GM19468 (cell line): ENCODE measurements around the gene KLHL35.

ENCODE experiments used
- ATAC-seq: cut with Tn5 transposase; IDR thresholded peaks from one replicate; pipeline ENCODE4 v1.9.1; 2021; ENCODE audit warnings: mild to moderate bottlenecking, moderate library complexity, moderate number of reproducible peaks; ENCODE audit not compliant: unreplicated experiment; ENCODE audit errors: extremely low read depth

The KLHL35 gene, protein sequence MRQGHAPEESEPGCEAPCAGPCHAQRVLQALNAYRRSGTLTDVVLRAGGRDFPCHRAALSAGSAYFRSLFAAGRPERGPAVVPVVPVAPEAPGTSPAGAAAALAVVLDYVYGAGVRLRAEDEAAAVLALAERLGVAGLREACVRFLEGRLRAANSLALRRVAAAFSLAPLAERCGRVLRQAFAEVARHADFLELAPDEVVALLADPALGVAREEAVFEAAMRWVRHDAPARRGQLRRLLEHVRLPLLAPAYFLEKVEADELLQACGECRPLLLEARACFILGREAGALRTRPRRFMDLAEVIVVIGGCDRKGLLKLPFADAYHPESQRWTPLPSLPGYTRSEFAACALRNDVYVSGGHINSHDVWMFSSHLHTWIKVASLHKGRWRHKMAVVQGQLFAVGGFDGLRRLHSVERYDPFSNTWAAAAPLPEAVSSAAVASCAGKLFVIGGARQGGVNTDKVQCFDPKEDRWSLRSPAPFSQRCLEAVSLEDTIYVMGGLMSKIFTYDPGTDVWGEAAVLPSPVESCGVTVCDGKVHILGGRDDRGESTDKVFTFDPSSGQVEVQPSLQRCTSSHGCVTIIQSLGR

DNA sequence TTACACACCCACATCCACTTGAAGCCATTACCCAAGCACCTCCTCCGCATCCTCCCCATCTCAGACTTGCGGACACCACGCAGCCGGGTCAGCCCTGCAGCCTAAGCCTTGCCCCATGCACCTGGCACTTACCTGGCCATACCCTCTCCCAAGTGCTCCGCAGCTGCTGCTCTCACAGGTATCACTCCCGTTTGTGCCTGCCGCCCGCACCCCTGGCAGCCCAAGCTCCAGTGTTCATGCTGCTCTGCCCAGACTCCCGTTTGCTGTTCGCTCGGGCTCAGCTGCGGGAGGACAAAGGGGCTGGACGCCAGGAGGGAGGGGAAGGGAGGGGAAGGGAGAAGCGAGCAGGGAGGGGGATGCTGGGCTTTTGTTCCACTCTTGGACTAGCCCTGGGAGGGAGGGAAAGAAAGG, at the start of gene KLHL35:
Gene KLHL35 (minus strand): TSS at position 293 of the 411 bp plus-strand sequence. CDS start 2,574 bp downstream, outside the sequence.
- ATAC-seq = no peak

DNA sequence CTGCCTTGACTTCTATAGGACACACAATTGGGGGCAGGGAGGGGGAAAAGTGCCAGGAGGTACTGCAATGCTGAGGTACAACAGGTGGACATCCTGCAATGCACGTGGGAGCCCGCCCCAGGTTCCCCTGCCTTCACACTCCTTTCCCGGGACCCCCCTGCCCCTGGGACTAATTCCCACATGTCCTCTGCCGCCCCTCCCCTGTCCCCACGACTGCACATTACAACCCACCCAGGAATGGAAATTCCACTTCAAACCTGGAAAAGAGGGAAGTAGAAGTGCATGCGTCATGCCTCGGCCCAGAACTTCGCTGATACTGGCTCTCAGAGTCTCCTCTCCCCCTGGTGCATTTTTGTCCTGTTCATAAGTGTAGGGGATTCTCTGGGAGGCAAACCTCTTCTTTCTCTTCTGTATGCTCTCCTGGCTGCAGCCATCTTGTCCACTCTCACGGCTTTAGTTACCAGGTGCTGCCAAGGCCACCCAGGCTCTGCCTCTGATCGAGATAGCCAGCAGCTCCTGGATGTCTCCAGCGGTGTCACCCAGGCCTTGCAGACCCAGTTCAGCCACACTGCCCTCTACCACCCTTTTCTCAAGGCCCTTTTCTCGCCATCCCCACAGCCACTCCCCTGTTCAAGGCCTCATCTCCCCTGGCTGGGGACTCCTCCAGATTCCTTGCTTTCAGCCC, 49.1 kb upstream of the KLHL35 start:
- ATAC-seq = no peak

DNA sequence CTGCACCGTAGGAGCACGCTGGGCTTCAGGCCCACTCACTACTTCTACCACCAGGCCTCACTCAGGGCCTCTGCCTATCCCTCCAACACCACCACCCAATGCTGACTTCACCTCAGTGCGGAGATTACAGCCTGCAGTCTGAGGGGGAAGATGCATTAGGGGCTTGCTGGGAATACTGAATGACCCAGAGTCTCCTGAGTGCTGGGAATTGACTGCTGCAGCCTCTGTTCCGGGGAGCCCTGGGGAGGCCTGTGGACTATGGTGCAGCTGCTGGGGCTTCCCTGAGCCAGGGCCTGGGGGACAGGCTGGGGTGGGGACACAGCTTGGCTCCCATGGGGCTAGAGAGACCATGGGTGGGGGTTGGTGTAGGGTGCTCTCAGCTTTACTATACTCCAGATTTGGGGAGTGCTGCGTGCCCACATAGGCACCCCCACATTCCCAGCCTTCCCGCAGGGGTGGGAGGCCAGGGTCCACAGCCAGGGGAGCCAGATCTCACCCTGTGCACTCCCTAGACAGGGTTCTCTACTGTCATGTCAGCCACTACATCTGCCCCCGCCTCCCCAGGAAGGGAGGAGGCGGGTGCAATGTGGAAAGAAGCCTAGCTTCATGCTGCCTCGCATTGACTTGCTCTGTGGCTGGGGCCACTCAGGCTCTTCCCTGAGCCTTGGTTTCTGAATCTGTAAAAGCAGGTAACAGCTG, 48.4 kb upstream of the KLHL35 start:
- ATAC-seq = no peak

DNA sequence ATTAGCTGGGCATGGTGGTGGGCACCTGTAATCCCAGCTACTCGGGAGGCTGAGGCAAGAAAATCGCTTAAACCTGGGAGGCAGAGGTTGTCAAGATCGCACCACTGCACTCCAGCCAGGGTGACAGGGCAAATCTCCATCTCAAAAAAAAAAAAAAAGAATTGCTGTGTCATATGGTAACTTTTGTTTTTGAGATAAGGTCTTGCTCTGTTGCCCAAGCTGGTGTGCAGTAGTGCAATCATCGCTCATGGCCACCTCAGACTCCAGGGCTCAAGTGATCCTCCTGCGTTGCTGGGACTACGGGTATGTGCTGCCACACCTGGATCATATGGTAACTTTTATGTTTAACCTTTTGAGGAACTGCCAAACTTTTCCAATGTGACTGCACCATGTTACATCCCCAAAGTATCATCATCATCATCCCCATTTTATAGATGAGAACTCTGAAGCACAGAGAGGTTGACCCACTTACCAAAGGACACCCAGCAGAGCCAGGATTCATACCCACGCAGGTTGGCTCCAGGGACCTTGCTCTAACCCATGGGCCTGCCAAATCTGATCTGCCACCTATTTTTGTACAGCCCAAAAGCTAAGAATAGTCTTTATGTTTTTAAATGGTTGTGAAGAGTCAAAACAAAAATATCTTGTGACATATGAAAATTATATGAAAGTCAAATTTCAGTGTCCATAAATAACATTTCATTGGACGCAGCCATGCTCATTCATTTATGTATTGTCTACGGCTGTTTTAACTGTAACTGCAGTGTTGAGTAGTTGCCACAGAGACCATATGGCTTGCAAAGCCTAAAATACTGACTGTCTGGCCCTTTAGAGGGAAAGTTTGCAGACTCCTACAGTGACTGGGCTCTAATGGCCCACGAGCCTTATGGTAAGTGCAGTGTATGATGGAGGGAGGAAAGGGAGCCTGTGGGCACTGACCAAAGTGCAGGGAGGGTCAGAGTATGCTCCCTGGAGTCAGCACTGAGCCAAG, 47.5 kb upstream of the KLHL35 start:
- ATAC-seq = no peak

DNA sequence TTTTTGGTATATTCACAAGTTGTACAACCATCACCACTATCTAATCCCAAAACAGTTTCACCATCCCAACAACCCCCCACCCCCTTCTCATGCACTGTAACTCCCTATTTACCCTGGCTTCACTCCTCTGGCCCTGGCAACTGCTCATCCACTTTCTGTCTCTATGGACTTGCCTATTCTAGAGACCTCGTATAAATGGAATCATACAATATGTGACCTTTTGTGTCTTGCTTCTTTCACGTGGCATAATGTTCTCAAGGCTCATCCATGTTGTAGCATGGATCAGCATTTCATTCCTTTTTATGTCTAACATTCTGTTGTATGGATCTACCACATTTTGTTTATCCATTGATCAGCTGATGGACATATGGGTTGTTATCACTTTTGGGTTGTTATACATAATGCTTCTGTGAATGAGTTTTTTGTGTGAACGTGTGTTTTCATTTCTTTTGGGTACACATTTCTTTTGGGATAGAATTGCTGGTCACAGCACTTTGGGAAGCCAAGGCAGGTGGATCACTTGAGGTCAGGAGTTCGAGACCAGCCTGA, 46.7 kb upstream of the KLHL35 start:
- no peak for ATAC-seq

DNA sequence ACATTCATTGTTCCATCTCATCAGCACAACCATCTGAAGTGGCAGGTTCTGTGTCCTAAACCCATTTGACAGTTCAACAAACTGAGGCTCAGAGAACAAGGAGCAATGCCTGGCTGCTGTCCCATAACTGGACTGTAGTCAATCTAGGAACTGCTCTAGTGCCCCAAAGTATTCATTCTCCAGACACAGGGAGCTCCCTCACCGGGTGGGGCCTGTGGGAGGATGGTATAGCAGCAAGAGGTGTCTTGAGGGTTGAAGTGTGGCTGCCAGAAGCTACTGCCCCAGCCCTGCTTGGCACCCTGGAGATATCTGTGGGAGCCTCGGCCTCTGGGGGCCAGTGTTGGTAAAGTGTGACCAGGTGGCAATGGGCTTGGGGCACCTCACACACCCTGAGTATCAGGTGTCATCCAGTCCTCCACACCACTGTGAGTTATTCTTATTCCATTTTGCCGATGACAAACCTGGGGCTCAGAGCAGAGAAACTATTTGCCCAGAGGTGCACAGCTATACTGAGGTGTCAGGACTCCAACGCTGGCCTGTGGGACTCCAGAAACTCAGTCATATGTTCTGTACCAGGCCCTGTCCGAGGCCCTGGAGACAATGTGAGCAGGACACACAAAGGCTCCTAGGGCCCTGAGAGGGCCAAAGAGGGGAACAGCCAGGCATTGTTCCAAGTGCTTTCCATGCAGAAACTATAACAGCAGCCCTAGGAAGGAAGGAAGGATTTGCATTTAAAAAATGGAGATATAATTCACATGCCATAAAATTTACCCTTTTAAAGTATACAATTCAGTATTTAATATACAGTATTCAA, 46.0 kb upstream of the KLHL35 start:
- ATAC-seq = no peak

GRCh38 chr11:75477614-75477935, 44.6 kb upstream of the KLHL35 start:
- ATAC-seq = no peak

- ATAC-seq = no peak
Measured at GRCh38 chr11:75476739-75477613, 44.0 kb upstream of the KLHL35 start.

GRCh38 chr11:75475767-75476650, 43.0 kb upstream of the KLHL35 start:
- ATAC-seq = no peak

GRCh38 chr11:75474878-75475766, 42.1 kb upstream of the KLHL35 start:
- no peak for ATAC-seq

DNA sequence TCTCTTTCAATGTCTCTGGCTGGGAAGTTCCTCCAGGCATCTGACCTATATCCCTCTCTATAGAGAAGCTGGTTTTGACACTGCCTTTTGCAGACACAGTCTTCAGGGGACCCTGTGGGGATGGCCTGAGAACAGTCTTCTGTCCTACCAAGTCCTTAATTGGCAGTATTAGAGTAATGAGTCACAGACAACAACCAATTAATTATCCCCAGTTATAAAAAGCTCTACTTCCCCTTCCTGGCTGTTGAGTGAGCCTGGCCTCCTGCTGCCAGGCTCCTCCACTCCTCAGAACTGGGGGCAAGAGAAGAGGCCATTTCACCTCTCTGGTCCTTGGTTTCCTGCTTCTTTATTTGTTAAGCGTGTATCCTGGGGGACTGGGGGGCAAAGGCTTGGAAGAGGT, 41.2 kb upstream of the KLHL35 start:
- ATAC-seq = no peak

DNA sequence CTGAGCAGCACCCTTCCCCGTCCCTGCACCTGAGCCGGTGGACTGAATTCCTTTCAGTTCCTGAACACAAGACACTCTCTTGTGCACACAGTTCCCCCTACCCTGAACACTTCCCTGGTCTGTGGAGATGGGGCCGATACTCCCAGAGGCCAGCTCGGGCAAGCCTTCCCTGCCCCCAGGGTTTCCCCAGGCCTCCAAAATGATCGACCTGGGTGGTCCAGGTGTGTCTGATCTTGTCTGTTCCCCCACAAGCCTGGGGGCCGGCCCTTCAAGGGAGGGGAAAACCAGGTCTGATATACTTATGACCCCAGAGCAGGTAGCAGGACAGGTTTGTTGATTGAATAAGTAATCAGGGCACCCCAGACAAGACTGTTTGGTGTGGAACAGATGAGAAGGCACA, 40.7 kb upstream of the KLHL35 start:
- no peak for ATAC-seq

- no peak for ATAC-seq
Measured at GRCh38 chr11:75472081-75472732, 39.2 kb upstream of the KLHL35 start.

- ATAC-seq = no peak
Measured at GRCh38 chr11:75471176-75471973, 38.4 kb upstream of the KLHL35 start.
